Stimulated activated CD8-positive, alpha-beta memory T cell treated with anti-CD3 and anti-CD28 coated beads, Interleukin-15, amount 100 ng/mL, for 48 hours (primary cell): Measurements from ENCODE around the gene VWA2.

Experiments used
- DNase-seq, 2 donors: peaks; one replicate each; pipeline ENCODE4 v3.0.0-alpha.2; 2020; ENCODE audit warnings: low read depth in 2 of 2

Gene VWA2

DNA sequence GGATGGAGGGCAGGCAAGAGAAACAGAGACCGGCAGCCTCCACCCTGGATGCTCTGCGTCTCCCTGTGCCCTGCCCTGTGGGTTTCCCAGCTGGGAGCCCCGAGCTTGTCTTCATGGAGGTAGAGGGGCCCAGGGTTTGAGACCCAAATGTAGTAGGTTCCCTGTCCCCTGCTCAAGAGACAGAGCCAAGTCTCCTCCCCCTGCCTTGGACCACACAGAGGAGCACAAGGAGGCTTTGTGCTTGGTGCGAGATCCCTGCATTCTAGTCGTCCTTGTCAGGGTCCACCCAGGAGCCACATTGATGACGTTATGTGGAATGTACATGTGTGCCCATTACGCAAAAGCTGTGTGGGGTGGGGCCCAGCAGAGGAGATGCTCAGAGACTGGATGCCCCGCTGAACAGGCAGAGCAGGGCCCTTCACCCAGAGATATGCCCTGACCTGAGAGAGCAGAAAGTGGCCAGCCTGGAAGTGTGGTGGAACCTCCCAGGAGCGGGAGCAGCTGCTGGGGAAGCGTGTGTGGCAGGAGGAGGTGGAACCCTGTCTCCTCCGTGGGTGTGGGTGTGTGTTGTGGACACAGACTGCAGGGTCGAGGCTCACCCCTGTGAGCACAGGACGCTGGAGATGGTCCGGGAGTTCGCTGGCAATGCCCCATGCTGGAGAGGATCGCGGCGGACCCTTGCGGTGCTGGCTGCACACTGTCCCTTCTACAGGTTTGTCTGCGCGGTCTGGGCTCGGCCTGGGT lies 39.3 kb downstream of the VWA2 start:
- no peak for DNase-seq

DNA sequence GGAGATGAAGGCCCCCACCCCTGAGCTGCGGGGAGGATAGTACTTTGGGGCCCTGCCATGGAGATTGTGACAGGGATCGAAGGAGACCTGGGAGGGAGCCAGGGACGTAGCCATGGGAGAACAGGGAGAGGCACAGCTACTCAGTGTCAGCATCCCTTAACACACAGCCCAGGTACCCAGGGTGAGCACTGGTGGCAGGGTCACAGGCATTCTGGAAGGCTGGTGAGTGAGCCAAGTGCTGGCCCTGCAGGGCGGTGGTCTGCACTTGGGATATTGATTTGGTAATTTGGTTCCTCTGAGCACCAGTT lies 39.8 kb downstream of the VWA2 start:
- no peak for DNase-seq

DNA sequence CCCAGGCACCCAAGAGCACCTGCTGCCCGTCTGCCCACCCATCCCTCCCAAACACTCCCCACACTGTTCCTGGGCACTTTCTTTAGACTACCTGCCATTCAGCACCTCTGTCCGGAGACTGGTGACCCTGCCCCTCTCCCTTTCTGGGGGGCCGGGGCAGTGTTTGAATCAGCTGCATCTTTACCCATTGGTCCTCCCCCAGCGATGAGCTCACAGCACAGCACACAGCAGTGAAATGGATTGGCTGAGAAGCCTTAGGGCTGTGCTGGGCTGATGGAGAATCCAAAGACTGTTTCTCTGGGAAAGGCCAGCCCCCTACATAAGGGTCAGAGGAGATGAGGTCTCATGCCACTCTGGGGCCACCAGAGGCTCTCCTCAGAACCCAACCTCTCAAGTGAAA lies 40.2 kb downstream of the VWA2 start:
- DNase-seq: no peak

DNA sequence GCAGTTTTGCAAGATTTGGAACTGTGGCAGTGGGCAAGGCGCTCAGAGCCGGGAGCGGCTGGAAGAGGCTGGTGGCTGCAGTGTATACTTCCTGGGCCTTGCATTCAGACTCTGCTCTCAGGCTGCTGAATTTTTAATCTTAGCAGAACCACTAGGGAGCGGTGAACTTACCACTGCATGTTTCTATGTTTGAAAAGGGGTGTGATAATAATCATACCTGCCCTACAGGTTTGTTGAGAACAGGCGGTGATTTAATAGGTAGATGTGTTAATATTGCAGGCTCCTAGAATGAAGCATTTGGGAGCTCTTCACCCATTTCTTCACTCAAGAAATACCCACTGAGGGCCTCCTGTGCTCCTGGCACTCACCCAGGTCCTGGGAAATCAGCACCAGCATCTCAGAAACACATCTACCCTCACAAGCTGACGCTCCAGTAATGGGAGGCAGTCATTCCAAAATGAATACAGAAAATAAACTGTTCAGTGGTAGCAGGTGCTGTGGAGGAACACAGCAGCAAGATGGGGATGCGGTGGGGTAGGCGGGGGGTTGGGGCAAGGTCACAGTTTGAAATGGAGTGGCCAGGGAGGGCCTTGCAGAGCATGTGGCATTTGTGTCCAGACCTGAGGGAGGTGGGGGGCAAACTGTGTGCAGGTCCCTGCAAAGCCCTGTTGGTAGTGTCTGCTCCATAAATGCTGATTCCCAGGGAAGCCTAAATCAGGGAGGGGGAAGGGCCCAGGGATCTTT lies 41.0 kb downstream of the VWA2 start:
- DNase-seq: no peak

DNA sequence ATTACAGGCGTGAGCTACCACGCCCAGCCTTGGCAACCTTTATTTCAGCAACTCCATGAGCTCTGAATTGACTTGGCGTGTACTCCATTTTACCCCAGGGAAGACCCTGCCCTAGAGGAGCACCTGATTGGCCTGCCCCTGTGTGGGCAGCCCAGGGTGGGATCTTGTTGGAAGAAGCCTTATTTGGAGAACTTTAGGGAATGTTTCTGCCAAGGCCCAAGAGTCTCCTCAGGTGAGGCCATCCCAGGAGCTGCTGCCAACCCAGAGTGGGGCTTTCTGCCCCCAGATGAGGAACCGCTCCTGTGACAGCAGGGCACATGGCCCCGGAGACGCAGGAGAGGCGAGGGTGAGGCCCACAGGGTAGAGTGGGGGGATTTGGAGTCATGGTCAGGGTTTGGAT lies 42.0 kb downstream of the VWA2 start:
- DNase-seq: no peak

DNA sequence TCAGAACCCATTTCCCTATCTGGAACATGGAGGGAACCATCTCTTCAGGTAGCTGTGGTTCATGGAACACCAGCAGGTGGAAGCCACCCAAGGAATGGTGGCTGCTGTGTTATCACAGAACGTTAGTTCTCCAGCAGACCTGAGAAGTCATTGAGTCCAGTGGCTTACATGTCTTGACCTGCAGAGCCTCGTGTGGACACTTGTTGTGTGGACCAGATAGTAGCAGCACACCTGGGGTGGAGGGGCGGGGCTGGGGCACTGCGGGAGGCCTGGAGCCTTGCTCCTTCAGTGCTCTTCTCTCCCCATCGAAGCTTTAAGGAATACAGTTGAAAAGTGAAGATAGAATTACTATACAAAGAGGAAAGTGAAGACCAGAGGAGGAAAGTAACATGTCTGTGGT lies 42.4 kb downstream of the VWA2 start:
- DNase-seq: no peak

DNA sequence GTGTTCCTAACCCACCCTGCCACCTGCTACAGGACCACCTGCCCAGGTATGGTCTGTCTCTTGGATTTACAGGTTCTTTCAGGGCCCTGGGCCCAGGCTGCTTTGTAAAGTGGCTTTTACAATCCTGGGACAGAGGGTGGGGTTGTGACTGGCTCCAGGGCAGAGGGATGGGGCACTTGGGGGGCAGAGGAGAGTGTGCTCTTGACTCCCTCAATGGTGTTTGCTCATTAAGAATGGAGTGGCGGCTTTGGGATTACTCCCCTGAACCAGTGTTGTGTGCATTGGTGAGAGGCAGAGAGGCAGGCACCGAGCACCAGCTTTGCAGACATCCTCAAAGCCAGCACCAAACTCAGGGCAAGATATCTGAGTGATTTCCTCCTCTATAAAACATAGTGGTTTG lies 43.5 kb downstream of the VWA2 start:
- DNase-seq: no peak

DNA sequence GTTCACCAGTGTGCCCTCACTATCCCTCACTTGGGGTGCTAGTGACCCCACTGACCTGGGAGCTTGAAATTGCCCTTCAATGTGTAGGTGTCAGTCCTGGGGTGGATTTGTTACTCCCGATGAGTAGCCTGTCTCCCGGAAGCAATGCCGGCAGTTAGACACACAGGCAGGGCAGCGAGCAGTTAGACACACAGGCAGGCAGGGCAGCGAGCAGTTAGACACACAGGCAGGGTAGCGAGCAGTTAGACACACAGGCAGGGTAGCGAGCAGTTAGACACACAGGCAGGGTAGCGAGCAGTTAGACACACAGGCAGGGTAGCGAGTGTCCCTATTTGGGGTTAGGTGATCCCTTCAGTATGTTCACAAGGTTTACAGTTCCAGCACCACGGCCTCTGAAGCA lies 44.0 kb downstream of the VWA2 start:
- DNase-seq: no peak

DNA sequence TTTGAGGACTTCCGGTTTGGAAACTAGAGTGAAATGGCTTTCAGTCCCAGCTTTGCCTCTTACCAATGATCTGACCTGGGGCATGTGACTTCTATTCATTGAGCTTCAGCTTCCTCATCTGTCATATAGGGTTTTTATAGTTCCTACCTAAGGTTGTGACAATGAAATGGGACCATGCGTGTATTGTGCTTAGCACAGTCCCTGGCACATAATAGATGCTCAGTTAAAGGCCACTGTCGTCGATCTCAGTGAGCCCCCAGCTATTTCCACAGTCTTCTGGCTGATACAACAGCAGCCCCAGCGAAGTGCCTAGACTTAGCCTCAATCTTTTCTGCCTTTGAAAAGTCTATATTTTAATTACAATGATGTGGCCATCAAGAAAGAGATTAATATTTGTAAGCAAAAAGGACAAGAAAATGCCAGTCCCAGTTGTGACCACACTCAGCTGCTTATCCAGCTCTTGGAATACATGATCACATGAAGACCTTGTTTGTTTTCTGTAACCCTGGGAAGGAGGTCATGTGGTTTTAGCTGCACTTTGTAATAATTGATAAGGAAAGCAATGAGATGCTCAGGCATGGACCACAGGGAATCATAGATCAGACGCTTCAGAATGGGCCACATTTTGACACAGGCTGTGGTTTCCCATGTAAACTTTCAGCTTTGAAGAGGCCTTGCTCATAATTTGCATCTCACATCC lies 44.6 kb downstream of the VWA2 start:
- DNase-seq: no peak

DNA sequence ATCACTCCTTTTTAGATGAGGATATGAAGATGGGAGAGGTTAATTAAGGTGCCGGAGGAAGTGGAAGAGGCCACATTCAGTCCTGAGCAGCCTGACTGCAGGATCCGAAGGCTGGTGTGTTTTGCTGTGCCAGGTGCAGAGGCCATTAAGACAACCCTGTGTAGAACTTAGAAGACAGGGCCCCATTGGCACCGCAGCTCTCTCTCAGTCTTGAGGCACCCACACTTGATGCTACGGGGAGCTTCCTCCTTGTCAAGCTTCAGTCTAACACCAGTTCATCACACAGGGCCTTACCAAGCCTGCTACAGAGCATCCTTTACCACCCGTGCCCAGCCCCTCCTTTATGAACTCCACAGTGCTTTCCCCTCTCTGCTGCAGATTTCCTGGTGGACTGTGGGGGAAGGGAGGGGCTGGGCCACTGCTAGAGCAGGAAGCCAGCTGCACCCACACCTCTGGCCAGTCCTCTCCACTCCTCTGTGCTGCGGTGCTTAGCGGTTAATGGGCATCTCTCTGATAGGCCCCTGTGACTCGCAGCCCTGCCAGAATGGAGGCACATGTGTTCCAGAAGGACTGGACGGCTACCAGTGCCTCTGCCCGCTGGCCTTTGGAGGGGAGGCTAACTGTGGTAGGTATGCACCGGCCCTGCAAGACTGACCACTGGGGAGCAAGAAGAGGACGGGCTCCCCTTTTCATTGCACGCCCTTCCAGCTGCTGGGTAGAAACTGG lies 45.5 kb downstream of the VWA2 start:
- no peak for DNase-seq

DNA sequence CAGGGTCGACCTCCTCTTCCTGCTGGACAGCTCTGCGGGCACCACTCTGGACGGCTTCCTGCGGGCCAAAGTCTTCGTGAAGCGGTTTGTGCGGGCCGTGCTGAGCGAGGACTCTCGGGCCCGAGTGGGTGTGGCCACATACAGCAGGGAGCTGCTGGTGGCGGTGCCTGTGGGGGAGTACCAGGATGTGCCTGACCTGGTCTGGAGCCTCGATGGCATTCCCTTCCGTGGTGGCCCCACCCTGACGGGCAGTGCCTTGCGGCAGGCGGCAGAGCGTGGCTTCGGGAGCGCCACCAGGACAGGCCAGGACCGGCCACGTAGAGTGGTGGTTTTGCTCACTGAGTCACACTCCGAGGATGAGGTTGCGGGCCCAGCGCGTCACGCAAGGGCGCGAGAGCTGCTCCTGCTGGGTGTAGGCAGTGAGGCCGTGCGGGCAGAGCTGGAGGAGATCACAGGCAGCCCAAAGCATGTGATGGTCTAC lies 46.9 kb downstream of the VWA2 start:
- no peak for DNase-seq

DNA sequence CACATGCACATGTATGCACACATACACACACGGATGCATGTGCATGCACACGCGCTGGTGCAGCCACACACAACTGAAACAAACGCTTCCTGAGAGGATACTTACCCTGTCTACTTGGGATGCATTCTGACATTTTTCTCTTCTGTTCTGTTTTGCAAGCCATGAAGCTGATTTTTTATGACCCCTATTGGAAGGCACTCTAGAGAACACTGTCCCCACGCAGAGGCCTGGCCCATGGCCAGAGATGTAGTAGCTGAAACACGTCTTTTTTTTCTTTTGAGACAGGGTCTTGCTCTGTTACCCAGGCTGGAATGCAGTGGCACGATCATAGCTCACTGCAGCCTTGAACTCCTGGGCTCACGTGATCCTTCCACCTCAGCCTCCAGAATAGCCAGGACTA lies 47.9 kb downstream of the VWA2 start:
- DNase-seq: no peak

DNA sequence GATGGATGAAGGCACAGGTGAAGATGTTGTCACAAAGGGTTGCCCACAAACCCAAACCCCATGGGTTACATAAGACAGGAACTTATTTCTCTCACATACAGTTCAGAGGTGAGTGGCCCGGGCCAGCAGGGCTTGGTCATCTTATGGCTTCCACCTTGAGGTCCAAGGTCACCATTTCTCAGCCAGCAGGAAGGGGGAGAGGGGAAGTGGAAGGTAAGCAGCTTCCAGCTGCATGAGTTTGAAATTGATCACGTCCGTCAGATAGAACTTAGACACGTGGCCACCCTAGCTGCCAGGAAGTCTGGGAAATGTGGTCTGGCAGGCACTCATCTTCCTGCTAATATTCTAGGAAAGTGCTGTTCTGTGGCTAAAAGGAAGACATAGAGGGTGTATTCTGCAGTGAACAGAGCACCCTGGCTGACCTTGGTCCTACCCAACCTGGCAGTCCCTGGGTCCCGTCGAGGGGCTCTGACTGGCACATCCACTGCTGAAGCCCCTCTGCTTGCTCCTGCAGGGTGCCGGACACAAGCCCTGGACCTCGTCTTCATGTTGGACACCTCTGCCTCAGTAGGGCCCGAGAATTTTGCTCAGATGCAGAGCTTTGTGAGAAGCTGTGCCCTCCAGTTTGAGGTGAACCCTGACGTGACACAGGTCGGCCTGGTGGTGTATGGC lies 49.5 kb downstream of the VWA2 start:
- DNase-seq: no peak

DNA sequence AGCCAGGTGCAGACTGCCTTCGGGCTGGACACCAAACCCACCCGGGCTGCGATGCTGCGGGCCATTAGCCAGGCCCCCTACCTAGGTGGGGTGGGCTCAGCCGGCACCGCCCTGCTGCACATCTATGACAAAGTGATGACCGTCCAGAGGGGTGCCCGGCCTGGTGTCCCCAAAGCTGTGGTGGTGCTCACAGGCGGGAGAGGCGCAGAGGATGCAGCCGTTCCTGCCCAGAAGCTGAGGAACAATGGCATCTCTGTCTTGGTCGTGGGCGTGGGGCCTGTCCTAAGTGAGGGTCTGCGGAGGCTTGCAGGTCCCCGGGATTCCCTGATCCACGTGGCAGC lies 50.0 kb downstream of the VWA2 start:
- no peak for DNase-seq

DNA sequence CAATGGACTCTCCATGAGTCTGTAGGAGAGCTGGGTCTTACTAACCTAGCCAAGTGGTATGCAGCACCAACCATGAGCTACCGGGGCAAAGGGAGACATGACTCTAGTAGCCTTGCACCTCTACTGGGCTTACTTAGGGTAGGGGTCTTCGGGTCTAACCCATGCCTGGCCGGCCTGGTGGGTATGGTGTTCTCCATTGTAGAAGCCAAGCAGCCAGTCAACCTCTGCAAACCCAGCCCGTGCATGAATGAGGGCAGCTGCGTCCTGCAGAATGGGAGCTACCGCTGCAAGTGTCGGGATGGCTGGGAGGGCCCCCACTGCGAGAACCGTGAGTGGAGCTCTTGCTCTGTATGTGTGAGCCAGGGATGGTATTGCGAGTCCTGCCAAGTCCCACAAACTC lies 51.0 kb downstream of the VWA2 start:
- DNase-seq: no peak

DNA sequence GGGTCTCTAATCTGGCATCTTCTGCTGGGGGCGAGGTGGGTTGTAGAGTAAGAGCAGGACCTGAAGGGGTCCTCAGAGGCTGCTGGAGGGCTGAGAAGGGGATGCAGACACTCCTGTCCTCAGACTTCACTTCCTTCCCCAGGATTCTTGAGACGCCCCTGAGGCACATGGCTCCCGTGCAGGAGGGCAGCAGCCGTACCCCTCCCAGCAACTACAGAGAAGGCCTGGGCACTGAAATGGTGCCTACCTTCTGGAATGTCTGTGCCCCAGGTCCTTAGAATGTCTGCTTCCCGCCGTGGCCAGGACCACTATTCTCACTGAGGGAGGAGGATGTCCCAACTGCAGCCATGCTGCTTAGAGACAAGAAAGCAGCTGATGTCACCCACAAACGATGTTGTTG lies 52.0 kb downstream of the VWA2 start:
- DNase-seq: no peak

DNA sequence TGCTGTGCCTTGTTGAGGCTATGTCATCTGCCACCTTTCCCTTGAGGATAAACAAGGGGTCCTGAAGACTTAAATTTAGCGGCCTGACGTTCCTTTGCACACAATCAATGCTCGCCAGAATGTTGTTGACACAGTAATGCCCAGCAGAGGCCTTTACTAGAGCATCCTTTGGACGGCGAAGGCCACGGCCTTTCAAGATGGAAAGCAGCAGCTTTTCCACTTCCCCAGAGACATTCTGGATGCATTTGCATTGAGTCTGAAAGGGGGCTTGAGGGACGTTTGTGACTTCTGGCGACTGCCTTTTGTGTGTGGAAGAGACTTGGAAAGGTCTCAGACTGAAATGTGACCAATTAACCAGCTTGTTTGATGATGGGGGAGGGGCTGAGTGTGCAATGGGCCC lies 52.5 kb downstream of the VWA2 start:
- DNase-seq: no peak

DNA sequence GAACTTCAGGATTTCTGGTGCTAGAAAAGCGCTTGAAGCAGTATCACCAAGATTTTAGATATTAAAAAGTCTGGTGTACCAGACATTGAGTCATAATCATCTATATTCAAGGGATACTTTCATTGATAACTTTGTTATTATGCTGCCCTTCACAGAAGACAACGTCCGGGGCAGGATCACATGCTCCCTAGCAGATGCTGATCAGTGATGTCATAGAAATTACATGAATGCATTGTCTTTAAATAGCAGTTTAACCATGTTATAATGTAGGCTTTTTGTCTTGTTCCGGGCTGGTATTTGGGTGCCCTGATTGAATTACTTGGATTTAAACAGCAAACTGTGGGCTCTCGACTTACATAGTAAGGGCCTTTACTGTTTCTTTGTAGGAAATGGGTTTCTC lies 54.0 kb downstream of the VWA2 start:
- no peak for DNase-seq

DNA sequence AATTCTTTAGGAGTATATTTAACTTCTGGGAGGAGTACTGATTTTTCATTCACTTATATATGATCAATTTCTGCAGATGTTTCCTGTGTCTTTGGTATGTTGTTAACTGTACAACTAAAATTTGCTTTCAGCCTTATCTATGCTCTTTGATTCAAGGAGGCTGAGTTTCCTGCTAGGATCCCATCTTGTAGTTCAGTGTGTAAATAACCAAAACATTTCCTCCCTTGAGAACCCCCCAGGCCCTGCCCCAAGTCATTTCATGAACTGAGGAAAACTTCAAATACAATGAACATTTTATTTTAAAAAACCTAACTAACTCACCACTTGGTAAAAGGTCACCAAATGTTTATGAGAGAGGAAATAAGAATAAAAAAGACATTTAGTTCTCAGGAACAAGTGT lies 55.5 kb downstream of the VWA2 start:
- DNase-seq: no peak

DNA sequence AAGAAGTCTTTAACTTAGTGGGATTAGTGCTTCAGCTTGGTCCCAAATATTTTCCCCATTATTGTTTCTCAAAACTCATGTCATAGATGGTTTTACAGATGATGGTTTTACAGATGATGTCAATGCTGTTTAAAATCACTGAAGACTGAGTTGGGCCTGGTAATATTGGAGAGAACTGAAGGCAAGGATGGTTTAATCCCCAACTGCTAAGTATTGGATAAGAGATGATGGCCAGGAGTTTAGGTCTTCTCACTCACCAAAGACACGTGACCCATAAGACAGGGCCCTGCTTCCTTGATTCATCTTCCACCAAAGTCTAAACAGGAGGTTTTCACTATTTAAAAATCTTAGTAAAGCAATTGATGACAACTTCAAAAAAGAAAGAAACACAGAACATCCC lies 56.3 kb downstream of the VWA2 start:
- no peak for DNase-seq

DNA sequence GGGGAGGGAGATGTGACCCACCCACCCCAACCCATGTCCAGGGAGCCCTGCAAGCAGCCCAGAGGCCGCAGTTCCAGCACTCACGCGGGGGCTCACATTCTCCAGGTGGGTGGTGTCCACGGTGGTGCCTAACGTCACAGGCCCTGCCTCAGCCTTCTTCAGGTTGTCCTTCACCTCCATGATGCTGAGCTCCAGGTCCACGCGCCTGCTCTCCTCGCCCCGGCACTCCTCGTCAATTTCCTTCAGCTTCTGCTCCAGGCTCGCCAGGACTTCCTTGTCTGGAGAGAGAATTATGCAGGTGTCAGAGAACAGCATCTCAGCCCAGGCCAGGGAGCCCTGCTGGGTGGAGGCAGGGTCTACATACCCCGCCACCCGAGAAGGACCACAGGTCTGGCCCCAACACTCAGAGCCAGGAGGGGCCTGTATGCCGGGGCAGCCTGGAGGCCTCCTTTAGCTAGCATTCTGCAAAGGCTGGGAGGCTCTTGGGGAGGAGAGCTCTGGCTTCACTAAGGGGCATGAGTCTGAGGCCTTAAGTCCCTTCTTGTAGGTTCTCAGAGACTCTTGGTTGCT lies 58.2 kb downstream of the VWA2 start:
- DNase-seq: no peak
